HEK293 (cell line): ENCODE results near the gene SLIT1.

Source experiments
- CTCF ChIP-seq: fragments of 450-650 bp; formaldehyde crosslinking; IDR thresholded peaks from 2 replicates; pipeline ENCODE4 v1.5.1; 2016; ENCODE audit warnings: missing biosample characterization, missing genetic modification characterization
- SP2 ChIP-seq: fragments of 450-650 bp; formaldehyde crosslinking; IDR thresholded peaks from 2 replicates; pipeline ENCODE4 v1.5.1; 2016; ENCODE audit warnings: missing biosample characterization, missing genetic modification characterization
- TCF7L2 ChIP-seq: IDR thresholded peaks from 2 replicates; pipeline ENCODE4 v1.6.1; 2011; ENCODE audit warnings: low read depth, mild to moderate bottlenecking, inconsistent platforms, low read length, moderate library complexity, borderline replicate concordance
- ZNF174 ChIP-seq: fragments of 450-650 bp; formaldehyde crosslinking; IDR thresholded peaks from 2 replicates; pipeline ENCODE4 v1.5.0; 2017; ENCODE audit warnings: missing biosample characterization, mild to moderate bottlenecking, missing genetic modification characterization
- ZNF76 ChIP-seq: fragments of 450-650 bp; formaldehyde crosslinking; IDR thresholded peaks from 2 replicates; pipeline ENCODE4; 2016; ENCODE audit warnings: low read depth, missing biosample characterization, missing genetic modification characterization, borderline replicate concordance

GRCh38 chr10:97124211-97124610, 61.5 kb downstream of the SLIT1 start:
- TF ChIP-seq ZNF174: no peak
- no peak for TF ChIP-seq CTCF (tag by site-specific recombination)
- no peak for TF ChIP-seq SP2 (tag by site-specific recombination)
- TF ChIP-seq TCF7L2: no peak
- no peak for TF ChIP-seq ZNF76 (tag by site-specific recombination)
